Mesendoderm (in vitro differentiated cells): Measurements from ENCODE around the gene ICAM4.

Experiments
- DNase-seq: peaks from one replicate; pipeline ENCODE4 v3.0.0; 2013
- H2AK5ac ChIP-seq: 2 replicates; pipeline ENCODE4 v1.6.1; 2013; ENCODE audit warnings: low read length, inconsistent platforms
- H2BK120ac ChIP-seq: 2 replicates; pipeline ENCODE4 v1.6.1; 2013; ENCODE audit warnings: low read depth, mild to moderate bottlenecking, low read length, moderate library complexity, mixed read lengths
- H2BK15ac ChIP-seq: replicated peaks from 2 replicates; pipeline ENCODE4 v1.6.1; 2013; ENCODE audit warnings: low read depth, mild to moderate bottlenecking, moderate library complexity
- H2BK5ac ChIP-seq: 2 replicates; pipeline ENCODE4 v1.6.1; 2013; ENCODE audit warnings: low read length, inconsistent platforms
- H3K18ac ChIP-seq: 2 replicates; pipeline ENCODE4 v1.6.1; 2013; ENCODE audit warnings: mild to moderate bottlenecking, low read length, mixed read lengths
- H3K23ac ChIP-seq: one replicate; pipeline ENCODE4 v1.6.1; 2013; ENCODE audit warnings: low read length
- H3K27ac ChIP-seq: 2 replicates; pipeline ENCODE4 v1.5.1; 2013; ENCODE audit warnings: low read depth, mild to moderate bottlenecking, inconsistent platforms, low read length, moderate library complexity
- H3K27me3 ChIP-seq: 2 replicates; pipeline ENCODE4 v1.6.1; 2013; ENCODE audit warnings: low read length, control low read depth, mild to moderate bottlenecking, inconsistent platforms; ENCODE audit not compliant: insufficient read depth, poor library complexity
- H3K36me3 ChIP-seq: 2 replicates; pipeline ENCODE4 v1.6.1; 2013; ENCODE audit warnings: low read length, inconsistent platforms; ENCODE audit not compliant: control insufficient read depth, insufficient read depth
- H3K4ac ChIP-seq: one replicate; pipeline ENCODE4 v1.6.1; 2013; ENCODE audit warnings: low read depth, mild to moderate bottlenecking, low read length, moderate library complexity
- H3K4me1 ChIP-seq: 2 replicates; pipeline ENCODE4 v1.6.1; 2013; ENCODE audit warnings: low read depth, low read length, inconsistent platforms; ENCODE audit not compliant: control insufficient read depth
- H3K4me2 ChIP-seq: 2 replicates; pipeline ENCODE4 v1.6.1; 2013; ENCODE audit warnings: low read length
- H3K4me3 ChIP-seq: 2 replicates; pipeline ENCODE4 v1.5.1; 2013; ENCODE audit warnings: mild to moderate bottlenecking, low read length
- H3K56ac ChIP-seq: one replicate; pipeline ENCODE4 v1.6.1; 2013; ENCODE audit warnings: low read length
- H3K79me1 ChIP-seq: 2 replicates; pipeline ENCODE4 v1.6.1; 2013; ENCODE audit warnings: low read length, inconsistent platforms
- H3K79me2 ChIP-seq: 2 replicates; pipeline ENCODE4 v1.6.1; 2013; ENCODE audit warnings: mild to moderate bottlenecking, low read length; ENCODE audit not compliant: control insufficient read depth, insufficient read depth
- H3K9ac ChIP-seq: 2 replicates; pipeline ENCODE4 v1.6.1; 2013; ENCODE audit warnings: low read length, inconsistent platforms
- H4K5ac ChIP-seq: one replicate; pipeline ENCODE4 v1.6.1; 2013; ENCODE audit warnings: low read length
- H4K8ac ChIP-seq: one replicate; pipeline ENCODE4 v1.6.1; 2013; ENCODE audit warnings: low read depth, mild to moderate bottlenecking, control low read depth, low read length, moderate library complexity
- WGBS: extraction: QIAGEN DNeasy Blood & Tissue Kit; methylation state at CpG from one replicate; pipeline ENCODE4 v1.1.7; 2013; ENCODE audit warnings: low lambda C conversion rate, missing lambda C conversion rate; ENCODE audit not compliant: insufficient coverage; ENCODE audit errors: extremely low coverage; 5-methylcytosine and 5-hydroxymethylcytosine counted together

The ICAM4 gene

GRCh38 chr19:10260141-10260584, 26.6 kb upstream of the ICAM4 start:
- no peak overlapping the region for H2BK15ac ChIP-seq
- no CpG with 5 or more reads among the region's 8 CpGs for WGBS
- H4K8ac ChIP-seq: no peak overlapping the region
- H3K4me3 ChIP-seq: no peak overlapping the region
- no peak for DNase-seq
- no peaks in the 10 kb centered on the region for H3K79me2 ChIP-seq
- H3K18ac ChIP-seq: no peak overlapping the region
- no peak overlapping the region for H2AK5ac ChIP-seq
- no peak overlapping the region for H3K23ac ChIP-seq
- no peak overlapping the region for H2BK120ac ChIP-seq
- no peak overlapping the region for H2BK5ac ChIP-seq
- no peak overlapping the region for H3K4me2 ChIP-seq
- H3K27ac ChIP-seq: no peak overlapping the region
- H3K79me1 ChIP-seq: no peaks in the 10 kb centered on the region
- no peak overlapping the region for H3K4ac ChIP-seq
- H4K5ac ChIP-seq: no peak overlapping the region
- no peak overlapping the region for H3K9ac ChIP-seq
- no peak overlapping the region for H3K56ac ChIP-seq
- peaks cover 5% of the 10 kb centered on the region for H3K36me3 ChIP-seq
- H3K4me1 ChIP-seq: no peaks in the 10 kb centered on the region
- no peaks in the 10 kb centered on the region for H3K27me3 ChIP-seq

GRCh38 chr19:10262771-10263170, 24.0 kb upstream of the ICAM4 start:
- Histone ChIP-seq H2BK15ac (no peak overlapping the region), H3K4me2 (no peak overlapping the region), H3K18ac (no peak overlapping the region), H3K79me1 (no peaks in the 10 kb centered on the region), H3K27me3 (no peaks in the 10 kb centered on the region), H3K9ac (no peak overlapping the region), H3K23ac (no peak overlapping the region), H4K8ac (no peak overlapping the region), H3K4ac (no peak overlapping the region), H2AK5ac (no peak overlapping the region), H4K5ac (no peak overlapping the region), H2BK5ac (no peak overlapping the region), H2BK120ac (no peak overlapping the region), H3K27ac (no peak overlapping the region), H3K56ac (no peak overlapping the region), H3K79me2 (no peaks in the 10 kb centered on the region), H3K36me3 (no peaks in the 10 kb centered on the region), H3K4me3 (no peak overlapping the region), H3K4me1 (no peaks in the 10 kb centered on the region)
- DNase-seq: no peak
- 100% methylated on average over 1 of the region's 7 CpGs for WGBS

DNA sequence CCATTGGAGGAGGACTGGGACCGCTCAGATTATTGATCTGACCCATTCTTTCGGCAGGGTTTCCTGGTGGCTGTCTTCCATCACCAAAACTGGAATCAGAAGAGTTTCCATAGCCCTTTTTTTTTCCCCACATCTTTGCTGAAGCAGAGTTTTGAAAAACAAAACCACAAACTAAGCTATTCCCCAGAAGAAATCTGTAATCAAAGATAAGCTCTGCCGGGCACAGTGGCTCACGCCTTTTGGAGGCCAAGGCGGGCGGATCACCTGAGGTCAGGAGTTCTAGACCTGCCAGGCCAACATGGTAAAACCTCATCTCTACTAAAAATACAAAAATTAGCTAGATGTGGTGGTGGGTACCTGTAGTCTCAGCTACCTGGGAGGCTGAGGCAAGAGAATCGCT, 20.0 kb upstream of the ICAM4 start:
- Histone ChIP-seq H3K4me1 (no peaks in the 10 kb centered on the region), H2AK5ac (no peak overlapping the region), H3K9ac (no peak overlapping the region), H3K27me3 (peaks cover 5% of the 10 kb centered on the region), H3K18ac (no peak overlapping the region), H2BK15ac (no peak overlapping the region), H3K79me1 (no peaks in the 10 kb centered on the region), H3K23ac (no peak overlapping the region), H3K4ac (no peak overlapping the region), H4K5ac (no peak overlapping the region), H3K79me2 (no peaks in the 10 kb centered on the region), H3K56ac (no peak overlapping the region), H2BK5ac (no peak overlapping the region), H4K8ac (no peak overlapping the region), H3K27ac (no peak overlapping the region), H3K4me3 (no peak overlapping the region), H2BK120ac (no peak overlapping the region), H3K4me2 (no peak overlapping the region), H3K36me3 (no peaks in the 10 kb centered on the region)
- WGBS: no CpG with 5 or more reads among the region's 7 CpGs
- DNase-seq: no peak

DNA sequence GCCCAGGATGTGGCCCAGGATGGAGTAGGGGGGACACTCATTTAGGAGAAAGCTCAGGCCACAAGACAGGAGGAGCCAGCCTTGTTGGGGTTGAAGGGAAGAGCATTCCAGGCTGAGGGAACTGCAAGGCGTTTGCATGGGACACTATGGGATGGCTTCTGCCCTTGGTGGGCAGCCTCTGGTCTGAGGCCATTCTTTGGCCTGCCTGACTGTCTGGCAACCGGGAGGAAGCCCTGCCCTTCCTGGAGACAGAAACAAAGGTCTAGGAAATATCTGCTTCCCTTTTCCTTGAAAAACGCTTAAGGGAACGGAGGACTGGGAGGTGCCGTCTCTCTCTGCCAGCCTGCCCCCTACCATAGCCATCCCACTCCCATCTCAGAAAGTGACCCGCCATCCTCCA, 18.7 kb upstream of the ICAM4 start:
- Histone ChIP-seq H4K5ac (no peak overlapping the region), H3K56ac (no peak overlapping the region), H3K4me3 (no peak overlapping the region), H2BK15ac (no peak overlapping the region), H3K4ac (no peak overlapping the region), H3K36me3 (no peaks in the 10 kb centered on the region), H3K79me2 (no peaks in the 10 kb centered on the region), H3K23ac (no peak overlapping the region), H2AK5ac (no peak overlapping the region), H2BK5ac (no peak overlapping the region), H3K18ac (no peak overlapping the region), H3K9ac (no peak overlapping the region), H3K4me2 (no peak overlapping the region), H2BK120ac (no peak overlapping the region), H3K27me3 (peaks cover 6% of the 10 kb centered on the region), H3K79me1 (no peaks in the 10 kb centered on the region), H3K4me1 (no peaks in the 10 kb centered on the region), H4K8ac (no peak overlapping the region), H3K27ac (no peak overlapping the region)
- DNase-seq: no peak
- WGBS: no CpG with 5 or more reads among the region's 6 CpGs

GRCh38 chr19:10269333-10270179, 17.2 kb upstream of the ICAM4 start:
- Histone ChIP-seq H2AK5ac (no peak overlapping the region), H3K56ac (peak overlapping the region; percentile 65), H3K4me2 (peak overlapping the region; percentile 37), H3K27ac (no peak overlapping the region), H3K27me3 (peaks cover 6% of the 10 kb centered on the region), H3K9ac (no peak overlapping the region), H3K18ac (no peak overlapping the region), H2BK15ac (no peak overlapping the region), H3K79me1 (no peaks in the 10 kb centered on the region), H3K4me3 (no peak overlapping the region), H3K4ac (no peak overlapping the region), H3K36me3 (no peaks in the 10 kb centered on the region), H4K8ac (no peak overlapping the region), H3K79me2 (no peaks in the 10 kb centered on the region), H3K23ac (no peak overlapping the region), H4K5ac (no peak overlapping the region), H2BK5ac (no peak overlapping the region), H2BK120ac (no peak overlapping the region), H3K4me1 (no peaks in the 10 kb centered on the region)
- WGBS: no CpG with 5 or more reads among the region's 59 CpGs
- peak; percentile 77 for DNase-seq
